Muscle layer of colon (tissue), 2 donors: ENCODE results near the gene MMD2.

Source experiments
- H3K27ac ChIP-seq: one replicate; pipeline ENCODE4 v1.7.0; 2013; ENCODE audit warnings: low read depth, mild to moderate bottlenecking, low read length, moderate library complexity
- H3K27me3 ChIP-seq, 2 donors: one replicate each; pipeline ENCODE4 v1.7.0; 2013; ENCODE audit warnings: low read length in 2 of 2, mild to moderate bottlenecking in 2 of 2; ENCODE audit not compliant: insufficient read depth in 2 of 2, control insufficient read depth in 1 of 2
- H3K36me3 ChIP-seq: one replicate; pipeline ENCODE4 v1.7.0; 2013; ENCODE audit warnings: mild to moderate bottlenecking, low read length; ENCODE audit not compliant: insufficient read depth
- H3K4me1 ChIP-seq: one replicate; pipeline ENCODE4 v1.7.0; 2013; ENCODE audit warnings: mild to moderate bottlenecking, low read length; ENCODE audit not compliant: insufficient read depth
- H3K4me3 ChIP-seq, 2 donors: one replicate each; pipeline ENCODE4 v1.7.0; 2013; ENCODE audit warnings: low read length in 2 of 2, low read depth in 1 of 2, mild to moderate bottlenecking in 1 of 2, moderate library complexity in 1 of 2
- H3K9ac ChIP-seq: one replicate; pipeline ENCODE4 v1.7.0; 2013; ENCODE audit warnings: low read length
- H3K9me3 ChIP-seq: one replicate; pipeline ENCODE4 v1.7.0; 2013; ENCODE audit warnings: mild to moderate bottlenecking, low read length
- donor health status: abdominal sarcoma.
- donor health status: Adenocarcinoma of cecum.

The MMD2 gene

GRCh38 chr7:4951903-4952636 is 6.9 kb downstream of the MMD2 start:
- Histone ChIP-seq H3K4me1 (no peaks in the 10 kb centered on the region), H3K9ac (no peak overlapping the region), H3K27ac (no peak overlapping the region), H3K27me3 (no peaks in the 10 kb centered on the region), H3K36me3 (no peaks in the 10 kb centered on the region), H3K4me3 (no peak overlapping the region), H3K9me3 (no peaks in the 10 kb centered on the region)

- no peaks in the 10 kb centered on the region for H3K9me3 ChIP-seq
- no peak overlapping the region for H3K9ac ChIP-seq
- no peak overlapping the region for H3K4me3 ChIP-seq
- H3K27ac ChIP-seq = no peak overlapping the region
- no peaks in the 10 kb centered on the region for H3K27me3 ChIP-seq
- no peaks in the 10 kb centered on the region for H3K4me1 ChIP-seq
- H3K36me3 ChIP-seq = no peaks in the 10 kb centered on the region
Observed at GRCh38 chr7:4951304-4951703, 7.7 kb downstream of the MMD2 start.

- no peak overlapping the region for H3K27ac ChIP-seq
- no peak overlapping the region for H3K4me3 ChIP-seq
- H3K9me3 ChIP-seq = no peaks in the 10 kb centered on the region
- H3K27me3 ChIP-seq = no peaks in the 10 kb centered on the region
- H3K36me3 ChIP-seq = no peaks in the 10 kb centered on the region
- H3K4me1 ChIP-seq = no peaks in the 10 kb centered on the region
- no peak overlapping the region for H3K9ac ChIP-seq
Observed at GRCh38 chr7:4948402-4948801, 10.6 kb downstream of the MMD2 start.

- Histone ChIP-seq H3K27ac (no peak overlapping the region), H3K9me3 (no peaks in the 10 kb centered on the region), H3K27me3 (no peaks in the 10 kb centered on the region), H3K36me3 (no peaks in the 10 kb centered on the region), H3K4me3 (no peak overlapping the region), H3K9ac (no peak overlapping the region), H3K4me1 (no peaks in the 10 kb centered on the region)
Observed at GRCh38 chr7:4945949-4946348, 13.0 kb downstream of the MMD2 start.

DNA sequence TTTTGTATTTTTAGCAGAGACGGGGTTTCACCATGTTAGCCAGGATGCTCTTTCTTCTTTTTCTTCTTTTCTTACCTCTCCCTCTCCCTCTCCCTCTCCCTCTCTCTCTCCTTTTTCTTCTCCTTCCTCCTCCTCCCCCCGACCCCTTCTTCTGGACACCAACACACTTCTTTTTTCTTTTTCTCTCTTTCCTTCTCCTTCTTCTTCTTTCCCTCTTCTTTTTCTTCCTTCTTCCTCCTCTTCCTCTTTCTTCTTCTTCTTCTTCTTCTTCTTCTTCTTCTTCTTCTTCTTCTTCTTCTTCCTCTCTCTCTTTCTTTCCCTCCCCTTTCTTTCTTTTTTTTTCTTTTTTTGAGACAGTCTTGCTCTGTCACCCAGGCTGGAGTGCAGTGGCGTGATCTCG is 14.0 kb downstream of the MMD2 start:
- Histone ChIP-seq H3K27ac (no peak overlapping the region), H3K27me3 (no peaks in the 10 kb centered on the region), H3K4me1 (no peaks in the 10 kb centered on the region), H3K4me3 (no peak overlapping the region), H3K9ac (no peak overlapping the region), H3K36me3 (no peaks in the 10 kb centered on the region), H3K9me3 (no peaks in the 10 kb centered on the region)

GRCh38 chr7:4943297-4943696 is 15.7 kb downstream of the MMD2 start:
- Histone ChIP-seq H3K27me3 (no peaks in the 10 kb centered on the region), H3K9ac (no peak overlapping the region), H3K4me3 (no peak overlapping the region), H3K9me3 (no peaks in the 10 kb centered on the region), H3K4me1 (no peaks in the 10 kb centered on the region), H3K27ac (no peak overlapping the region), H3K36me3 (no peaks in the 10 kb centered on the region)

DNA sequence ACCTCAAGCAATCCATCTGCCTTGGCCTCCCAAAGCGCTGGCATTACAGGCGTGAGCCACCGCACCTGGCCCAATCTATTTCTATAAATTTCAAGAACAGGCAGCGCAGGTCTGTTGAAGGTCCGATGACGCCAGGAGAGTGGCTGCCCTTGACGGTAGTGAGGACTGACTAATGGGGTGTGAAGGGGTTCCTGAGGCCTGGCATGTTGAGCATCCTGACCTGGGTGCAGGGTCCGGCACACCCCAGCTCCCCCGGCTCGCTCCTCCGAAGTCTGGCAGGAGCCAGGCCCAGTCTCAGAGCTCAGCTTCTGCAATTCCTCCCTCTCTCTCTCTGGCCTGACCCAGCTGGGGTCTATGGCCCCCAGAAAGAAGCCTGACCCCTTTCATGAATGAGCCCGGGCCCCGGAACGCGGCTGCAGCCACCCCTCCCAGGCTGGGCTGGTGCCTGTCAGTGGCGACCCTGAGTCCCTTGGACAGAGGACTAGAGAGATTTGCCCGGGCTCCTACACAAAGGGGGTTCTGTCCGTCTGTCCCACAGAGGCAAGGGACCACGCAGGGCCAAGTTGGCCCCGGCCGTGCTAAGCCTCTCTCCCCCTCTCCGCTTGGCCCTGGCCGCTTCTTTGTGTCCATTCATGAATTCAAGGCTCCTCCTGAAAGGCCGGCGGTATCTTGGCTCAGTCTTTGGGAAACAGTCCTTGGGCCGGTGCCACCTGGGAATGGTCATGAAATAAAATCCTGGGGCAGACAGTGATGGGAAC is 18.8 kb downstream of the MMD2 start:
- Histone ChIP-seq H3K27ac (no peak overlapping the region), H3K27me3 (no peaks in the 10 kb centered on the region), H3K4me3 (no peak overlapping the region), H3K9me3 (no peaks in the 10 kb centered on the region), H3K4me1 (no peaks in the 10 kb centered on the region), H3K9ac (no peak overlapping the region), H3K36me3 (no peaks in the 10 kb centered on the region)

GRCh38 chr7:4937411-4937810 is 21.6 kb downstream of the MMD2 start:
- Histone ChIP-seq H3K4me1 (no peaks in the 10 kb centered on the region), H3K27me3 (no peaks in the 10 kb centered on the region), H3K36me3 (no peaks in the 10 kb centered on the region), H3K27ac (no peak overlapping the region), H3K9ac (no peak overlapping the region), H3K4me3 (no peak overlapping the region), H3K9me3 (no peaks in the 10 kb centered on the region)

DNA sequence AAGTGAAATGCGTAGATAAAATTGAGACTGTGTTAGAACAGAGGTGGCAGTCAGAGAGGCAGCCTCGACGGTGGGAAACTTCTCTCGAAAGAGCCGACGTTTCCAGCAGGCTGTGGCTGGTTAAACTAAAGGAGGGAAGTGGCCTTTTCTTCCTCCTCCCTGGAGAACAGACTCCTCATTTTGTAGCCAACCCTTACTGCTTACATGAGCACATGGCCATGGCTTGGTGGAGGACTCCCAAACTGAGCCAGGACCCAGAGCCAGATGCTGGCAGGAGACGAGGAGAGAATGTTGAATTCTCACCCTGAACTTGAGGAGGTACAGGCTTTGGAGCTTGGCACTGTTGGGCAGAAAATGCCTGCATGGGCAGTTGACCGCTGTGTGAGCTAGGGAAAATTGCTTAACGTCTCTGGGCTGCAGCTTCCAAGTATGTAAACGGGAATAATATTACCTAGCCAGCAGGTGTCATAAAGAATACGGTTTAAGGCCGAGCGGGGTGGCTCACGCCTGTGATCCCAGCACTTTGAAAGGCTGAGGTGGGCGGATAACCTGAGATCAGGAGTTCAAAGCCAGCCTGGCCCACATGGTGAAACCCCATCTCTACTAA is 24.5 kb downstream of the MMD2 start:
- H3K9ac ChIP-seq = no peak overlapping the region
- H3K27ac ChIP-seq = no peak overlapping the region
- no peak overlapping the region for H3K4me3 ChIP-seq
- no peaks in the 10 kb centered on the region for H3K9me3 ChIP-seq
- no peaks in the 10 kb centered on the region for H3K4me1 ChIP-seq
- H3K36me3 ChIP-seq = no peaks in the 10 kb centered on the region
- H3K27me3 ChIP-seq = no peaks in the 10 kb centered on the region

- no peaks in the 10 kb centered on the region for H3K4me1 ChIP-seq
- H3K27ac ChIP-seq = no peak overlapping the region
- H3K36me3 ChIP-seq = no peaks in the 10 kb centered on the region
- no peaks in the 10 kb centered on the region for H3K9me3 ChIP-seq
- no peak overlapping the region for H3K9ac ChIP-seq
- H3K27me3 ChIP-seq = peaks cover 0 to 5% of the 10 kb centered on the region in 2 donors
- no peak overlapping the region for H3K4me3 ChIP-seq
Observed at GRCh38 chr7:4931943-4932342, 27.0 kb downstream of the MMD2 start.

DNA sequence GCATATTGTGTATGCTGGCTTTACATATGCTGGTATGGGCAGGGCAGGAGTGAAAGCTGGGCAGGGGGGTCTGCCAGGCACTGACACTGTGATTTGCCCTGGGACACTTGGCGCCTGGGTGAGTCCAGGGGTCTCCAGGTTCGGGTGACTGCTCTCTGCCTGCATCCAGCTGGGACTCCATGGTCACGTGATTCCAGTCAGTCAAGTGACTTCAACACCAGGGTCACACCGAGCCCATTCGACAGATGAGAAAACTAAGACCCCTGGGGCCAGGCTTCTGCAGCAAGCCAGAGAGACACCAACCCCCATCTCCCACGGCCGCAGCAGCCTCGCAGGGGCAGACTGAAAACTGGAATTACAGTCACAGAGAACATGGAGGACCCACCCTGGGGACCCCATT is 30.0 kb downstream of the MMD2 start:
- peaks cover 0 to 5% of the 10 kb centered on the region in 2 donors for H3K27me3 ChIP-seq

More for the DNA sequence above, 30.0 kb downstream of the MMD2 start:
- Histone ChIP-seq H3K9me3 (no peaks in the 10 kb centered on the region), H3K36me3 (no peaks in the 10 kb centered on the region), H3K4me1 (no peaks in the 10 kb centered on the region), H3K4me3 (no peak overlapping the region), H3K27ac (no peak overlapping the region), H3K9ac (no peak overlapping the region)
